T-helper 22 cell (primary cell): ENCODE data around the gene FABP1.

Experiments
- DNase-seq: peaks from one replicate; pipeline ENCODE4 v3.0.0-alpha.2; 2020; ENCODE audit warnings: low read depth

Gene FABP1

DNA sequence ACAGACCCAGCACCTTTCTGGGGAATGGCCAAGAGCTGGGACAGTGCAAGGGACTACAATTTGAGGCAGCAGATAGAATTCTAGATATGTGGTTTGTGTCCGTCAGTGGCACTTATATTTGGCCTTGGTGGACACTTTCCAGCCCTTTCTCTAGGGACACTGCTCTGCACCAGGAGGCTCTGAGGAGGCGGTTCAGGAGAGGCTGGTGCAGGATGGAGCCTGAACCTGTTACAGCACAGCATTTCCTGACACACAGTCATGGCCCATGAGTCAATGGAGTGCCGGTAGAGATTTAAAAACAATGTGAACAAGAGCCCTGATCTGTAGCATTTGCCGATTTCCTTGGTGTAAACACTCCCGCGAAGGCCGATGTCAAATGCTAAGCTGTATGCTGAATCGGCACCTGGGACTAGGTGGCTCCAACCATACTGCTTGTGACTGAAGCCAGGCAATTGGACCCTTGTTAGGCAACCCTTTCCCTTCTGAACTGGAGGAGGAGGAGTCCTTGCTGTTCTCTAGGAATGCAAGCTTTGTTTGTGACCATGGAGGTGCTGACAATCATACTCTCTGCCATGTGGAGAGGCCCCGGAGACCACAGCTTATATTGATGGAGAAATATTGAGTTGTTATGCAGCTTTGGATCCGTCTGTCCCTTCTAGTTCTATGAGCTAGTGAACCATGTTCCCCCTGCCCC is 11.9 kb downstream of the FABP1 start:
- no peak for DNase-seq

DNA sequence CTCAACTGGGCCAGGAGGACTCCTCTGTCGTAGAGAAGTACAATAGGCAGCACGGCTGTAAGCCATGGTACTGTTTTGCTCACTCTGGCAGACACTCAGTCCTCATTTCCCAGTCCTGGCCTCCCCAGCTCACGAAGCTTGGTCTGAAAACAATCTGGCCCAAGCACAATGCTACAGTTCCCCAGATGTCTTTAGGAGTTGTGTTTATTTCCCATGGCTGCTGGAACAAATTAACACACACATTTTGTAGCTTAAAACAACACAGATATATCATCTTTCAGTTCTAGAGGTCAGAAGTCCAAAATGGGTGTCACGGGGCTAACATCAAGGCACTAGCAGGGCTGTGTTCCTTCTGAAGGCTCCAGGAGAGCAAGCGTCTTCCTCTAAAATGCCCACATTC is 13.0 kb downstream of the FABP1 start:
- DNase-seq = no peak

- no peak for DNase-seq
Observed at GRCh38 chr2:88113069-88113468, 14.8 kb downstream of the FABP1 start.

GRCh38 chr2:88110830-88111229 is 17.0 kb downstream of the FABP1 start:
- no peak for DNase-seq

- no peak for DNase-seq
Observed at GRCh38 chr2:88108796-88109195, 19.1 kb downstream of the FABP1 start.

GRCh38 chr2:88100489-88100858 is 27.4 kb downstream of the FABP1 start:
- DNase-seq = no peak

DNA sequence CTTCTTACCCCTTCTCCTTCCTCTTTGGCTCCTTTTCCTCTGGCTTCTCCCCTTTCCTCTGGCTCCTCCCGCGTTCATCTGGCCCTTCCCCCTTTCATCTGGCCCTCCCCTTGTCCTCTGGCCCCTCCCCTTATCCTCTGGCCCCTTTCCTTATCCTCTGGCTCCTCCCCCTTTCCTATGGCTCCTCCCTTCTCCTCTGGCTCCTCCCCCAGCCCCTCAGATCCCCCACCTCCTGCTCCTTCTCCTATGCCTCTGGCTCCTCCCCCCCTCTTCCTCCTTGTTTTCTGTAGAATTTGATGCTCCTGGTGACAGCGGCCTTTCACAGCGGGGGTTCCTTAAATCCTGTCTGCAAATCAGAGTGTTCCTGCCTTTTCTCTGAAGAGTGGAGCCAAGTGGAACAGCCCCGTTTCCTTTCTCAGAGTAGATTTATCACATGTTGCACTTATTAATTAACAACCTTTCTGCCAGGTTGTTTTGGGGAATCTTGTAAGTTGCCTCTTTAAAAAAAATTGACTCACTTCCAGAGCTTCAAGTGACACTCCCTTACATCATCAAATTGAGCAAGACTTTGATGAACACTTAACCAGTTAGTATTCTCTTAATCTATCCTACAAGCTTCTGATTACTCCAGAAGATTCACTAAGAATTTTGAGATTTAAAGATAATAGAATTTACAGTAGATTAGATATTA is 27.9 kb downstream of the FABP1 start:
- DNase-seq = no peak

DNA sequence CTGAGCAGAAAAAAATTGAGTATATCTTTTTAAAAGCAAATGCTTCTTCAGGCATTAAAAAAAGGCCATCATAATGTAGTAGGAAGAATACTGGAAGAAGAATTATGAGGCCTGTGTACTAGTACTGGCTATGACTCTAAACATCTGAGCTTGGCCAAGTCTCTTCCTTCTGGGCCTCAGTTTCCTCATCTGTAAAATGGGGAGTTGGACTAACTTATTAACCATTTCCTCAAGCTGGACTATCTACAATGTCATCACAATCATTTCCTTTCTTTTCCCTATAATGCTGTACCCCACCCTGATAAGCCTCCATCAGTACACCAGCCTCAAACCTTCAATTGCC is 29.3 kb downstream of the FABP1 start:
- no peak for DNase-seq

- no peak for DNase-seq
Observed at GRCh38 chr2:88097891-88098557, 29.8 kb downstream of the FABP1 start.

GRCh38 chr2:88097192-88097591 is 30.7 kb downstream of the FABP1 start:
- no peak for DNase-seq

- no peak for DNase-seq
Observed at GRCh38 chr2:88096708-88097107, 31.2 kb downstream of the FABP1 start.

- no peak for DNase-seq
Observed at GRCh38 chr2:88095022-88095421, 32.8 kb downstream of the FABP1 start.

DNA sequence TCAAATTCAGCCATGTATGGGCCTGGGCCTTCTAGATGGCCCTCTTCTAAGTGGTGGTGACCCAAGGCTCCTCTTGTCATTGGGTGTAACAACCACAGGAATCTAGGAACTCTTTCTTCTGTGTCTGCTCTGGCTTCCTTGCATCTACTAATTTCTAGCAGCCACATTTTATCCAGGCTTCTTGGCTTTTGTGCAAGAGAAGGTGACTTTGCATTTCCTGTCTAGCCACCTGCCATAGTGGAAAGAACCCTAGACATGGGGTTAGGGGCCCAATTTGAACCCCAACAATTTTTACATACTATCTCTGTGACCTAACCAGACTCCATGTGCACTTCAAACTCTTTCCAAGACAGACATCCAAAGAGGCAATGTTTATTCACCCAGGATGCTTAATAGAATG is 35.1 kb downstream of the FABP1 start:
- no peak for DNase-seq

DNA sequence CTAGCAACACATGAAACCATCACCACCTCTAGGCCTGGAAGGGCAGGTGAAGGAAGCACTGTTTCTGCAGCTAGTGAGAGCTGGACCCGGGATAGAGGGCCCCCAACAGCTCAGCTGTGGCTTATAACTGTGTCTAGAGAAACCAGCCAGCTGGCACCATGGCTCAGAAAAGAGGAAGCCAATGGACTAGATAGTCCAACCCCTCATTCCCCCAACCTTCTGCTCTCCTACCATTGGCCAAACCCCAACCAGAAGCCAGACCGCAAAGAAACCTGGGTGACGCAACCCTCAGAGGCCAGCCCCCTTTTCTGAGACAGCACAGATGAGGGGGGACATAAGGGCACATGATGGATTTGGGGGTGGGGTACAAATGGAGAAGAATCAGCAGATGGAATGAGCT is 35.9 kb downstream of the FABP1 start:
- DNase-seq = no peak

- no peak for DNase-seq
Observed at GRCh38 chr2:88090446-88091283, 37.2 kb downstream of the FABP1 start.

GRCh38 chr2:88088999-88089398 is 38.9 kb downstream of the FABP1 start:
- no peak for DNase-seq

- no peak for DNase-seq
Observed at GRCh38 chr2:88087763-88088162, 40.1 kb downstream of the FABP1 start.

DNA sequence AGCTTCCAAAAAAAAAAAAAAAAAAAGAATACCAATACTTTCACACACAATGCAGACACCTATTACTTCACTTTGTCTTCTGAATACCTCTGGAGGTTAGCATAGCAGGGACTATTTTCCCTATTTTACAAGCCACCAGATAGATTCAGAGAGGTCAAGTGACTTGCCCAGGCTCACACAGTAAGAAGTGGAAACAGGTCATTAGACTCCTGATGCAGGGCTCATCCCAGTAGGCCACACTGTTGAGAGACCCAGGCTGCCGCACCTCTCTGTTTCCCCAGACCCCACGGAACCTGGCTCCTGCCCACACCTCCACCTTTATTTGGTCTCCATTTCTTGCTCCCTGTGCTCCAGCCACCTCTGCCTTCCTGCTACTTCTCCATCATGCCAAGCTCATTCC is 40.8 kb downstream of the FABP1 start:
- DNase-seq = no peak

GRCh38 chr2:88086401-88086800 is 41.5 kb downstream of the FABP1 start:
- no peak for DNase-seq

GRCh38 chr2:88085602-88086001 is 42.3 kb downstream of the FABP1 start:
- DNase-seq = no peak

DNA sequence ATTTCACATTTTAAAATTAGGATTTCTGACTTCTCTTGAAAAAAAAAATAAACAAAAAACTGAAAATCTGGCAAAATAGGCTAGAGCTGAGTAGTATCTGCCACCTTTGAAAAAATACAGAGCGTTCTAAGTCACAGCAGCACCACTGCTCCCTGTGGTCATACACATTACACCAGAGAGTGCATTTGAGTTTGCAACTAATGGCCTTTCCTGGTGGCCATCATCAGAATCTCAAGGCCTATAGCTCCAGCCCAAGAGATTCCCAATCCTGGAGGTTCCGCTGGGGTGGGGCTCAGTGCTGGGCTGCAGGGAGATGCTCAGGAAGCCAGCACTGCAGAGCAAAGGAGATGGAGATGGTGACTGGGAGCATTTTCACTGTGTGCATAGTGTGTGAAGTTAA is 42.8 kb downstream of the FABP1 start:
- DNase-seq = no peak

GRCh38 chr2:88082781-88083180 is 45.1 kb downstream of the FABP1 start:
- no peak for DNase-seq
